H1 (cell line): ENCODE measurements around the gene PRKAB1. TPM values are rescaled to one million over a fixed set of nuclear protein-coding genes. Genes with fewer than 3 reads are reported as not detected.

Experiments
- CTCF ChIA-PET: fragments of 300-600 bp; sonication (Branson Sonifier 250); formaldehyde crosslinking; loops from one replicate; lab custom pipeline; 2021; ENCODE audit not compliant: partially characterized antibody; lab: Charles Lee
- POLR2A ChIA-PET: fragments of 300-600 bp; sonication (Branson Sonifier 250); formaldehyde crosslinking; loops from one replicate; lab custom pipeline; 2021; ENCODE audit warnings: inconsistent platforms; ENCODE audit not compliant: partially characterized antibody; lab: Charles Lee
- DNase-seq, 2 experiments: peaks; one replicate each; pipeline versions ENCODE4 v3.0.0 to v3.0.0-alpha.2; 2010 to 2022; ENCODE audit warnings: low spot score in 2 of 2, low read depth in 1 of 2, mixed read lengths in 1 of 2
- FAIRE-seq: peaks from 2 replicates; lab custom pipeline; 2011; peaks lifted over from hg19 to GRCh38; lab: Jason Lieb, UNC
- H2AFZ ChIP-seq: 2 replicates; pipeline ENCODE4 v1.8.1; 2012; ENCODE audit warnings: low read length, inconsistent platforms
- H2AK5ac ChIP-seq: 2 replicates; pipeline ENCODE4 v1.6.1; 2013; ENCODE audit warnings: low read depth, low read length
- H2BK120ac ChIP-seq: replicated peaks from 2 replicates; pipeline ENCODE3; 2013; ENCODE audit warnings: low read depth, low read length, inconsistent platforms
- H2BK12ac ChIP-seq: 2 replicates; pipeline ENCODE4 v1.6.1; 2013; ENCODE audit warnings: low read depth, low read length
- H2BK15ac ChIP-seq: 2 replicates; pipeline ENCODE4 v1.6.1; 2013; ENCODE audit warnings: low read length
- H2BK20ac ChIP-seq: 2 replicates; pipeline ENCODE4 v1.6.1; 2013; ENCODE audit warnings: low read length
- H2BK5ac ChIP-seq: 2 replicates; pipeline ENCODE4 v1.6.1; 2013; ENCODE audit warnings: low read depth, low read length
- H3K14ac ChIP-seq: 2 replicates; pipeline ENCODE4 v1.6.1; 2013; ENCODE audit warnings: inconsistent platforms; ENCODE audit not compliant: insufficient read length
- H3K18ac ChIP-seq: 2 replicates; pipeline ENCODE4 v1.6.1; 2013; ENCODE audit warnings: low read length; ENCODE audit errors: extremely low read depth
- H3K23ac ChIP-seq: 2 replicates; pipeline ENCODE4 v1.6.1; 2013; ENCODE audit warnings: inconsistent platforms; ENCODE audit not compliant: insufficient read length
- H3K23me2 ChIP-seq: 2 replicates; pipeline ENCODE4 v1.6.1; 2013; ENCODE audit warnings: low read depth, low read length
- H3K27ac ChIP-seq: 2 replicates; pipeline ENCODE4 v1.6.1; 2011; ENCODE audit warnings: low read depth, low read length, inconsistent platforms
- H3K27me3 ChIP-seq, 4 experiments: replicated peaks in 1 of 4; 1 replicate in 1 of 4; 2 replicates in 3 of 4; pipeline versions ENCODE4 v1.6.1 to v1.8.1; 2011 to 2013; ENCODE audit warnings: low read length in 3 of 4, mild to moderate bottlenecking in 3 of 4, inconsistent platforms in 2 of 4, mixed read lengths in 2 of 4, moderate library complexity in 1 of 4; ENCODE audit not compliant: control insufficient read depth in 3 of 4, insufficient read depth in 3 of 4; ENCODE audit errors: extremely low read depth in 1 of 4
- H3K36me3 ChIP-seq, 4 experiments: 2 replicates each; pipeline versions ENCODE4 v1.6.1 to v1.8.1; 2011 to 2013; ENCODE audit warnings: mild to moderate bottlenecking in 4 of 4, low read length in 3 of 4, moderate library complexity in 2 of 4, control low read depth in 1 of 4, inconsistent platforms in 1 of 4; ENCODE audit not compliant: insufficient read depth in 4 of 4, control insufficient read depth in 2 of 4
- H3K4ac ChIP-seq: replicated peaks from 2 replicates; pipeline ENCODE3; 2013; ENCODE audit warnings: low read length, low read depth, mixed read lengths, inconsistent platforms; ENCODE audit not compliant: insufficient read length
- H3K4me1 ChIP-seq, 4 experiments: replicated peaks in 1 of 4; 1 replicate in 1 of 4; 2 replicates in 3 of 4; pipeline versions ENCODE4 v1.6.1 to v1.8.1; 2011 to 2013; ENCODE audit warnings: low read length in 3 of 4, inconsistent platforms in 2 of 4, mixed read lengths in 1 of 4; ENCODE audit not compliant: insufficient read depth in 4 of 4, control insufficient read depth in 3 of 4
- H3K4me2 ChIP-seq, 2 experiments: 2 replicates each; pipeline versions ENCODE4 v1.6.1 to v1.8.1; 2011 to 2013; ENCODE audit warnings: low read depth in 2 of 2, low read length in 2 of 2, control low read depth in 1 of 2, inconsistent platforms in 1 of 2, mild to moderate bottlenecking in 1 of 2; ENCODE audit not compliant: insufficient read depth in 1 of 2
- H3K4me3 ChIP-seq, 4 experiments: fragments of 200-600, 300-600 bp in 1 of 4; sonication (generic), shearing (Covaris generic), sonication (Bioruptor Twin) in 1 of 4; 2 replicates each; pipeline versions ENCODE4 v1.5.1 to v1.8.1; 2011 to 2016; ENCODE audit warnings: low read length in 4 of 4, low read depth in 3 of 4, control low read depth in 2 of 4, inconsistent platforms in 2 of 4, mild to moderate bottlenecking in 2 of 4, mixed read lengths in 1 of 4, moderate library complexity in 1 of 4; ENCODE audit not compliant: insufficient read depth in 2 of 4; ENCODE audit errors: extremely low read depth in 1 of 4
- H3K56ac ChIP-seq: replicated peaks from 2 replicates; pipeline ENCODE3; 2013; ENCODE audit warnings: low read depth, mild to moderate bottlenecking, mixed read lengths, low read length, inconsistent platforms; ENCODE audit not compliant: insufficient read length
- H3K79me1 ChIP-seq: 2 replicates; pipeline ENCODE4 v1.6.1; 2013; ENCODE audit warnings: low read depth, low read length, control low read depth
- H3K79me2 ChIP-seq, 2 experiments: 2 replicates each; pipeline versions ENCODE4 v1.6.1 to v1.8.1; 2012 to 2013; ENCODE audit warnings: low read length in 2 of 2, mild to moderate bottlenecking in 2 of 2, inconsistent platforms in 1 of 2; ENCODE audit not compliant: insufficient read depth in 2 of 2, control insufficient read depth in 1 of 2
- H3K9ac ChIP-seq, 4 experiments: replicated peaks in 1 of 4; 1 replicate in 1 of 4; 2 replicates in 3 of 4; pipeline versions ENCODE4 v1.6.1 to v1.8.1; 2011 to 2013; ENCODE audit warnings: low read depth in 3 of 4, low read length in 3 of 4, control low read depth in 2 of 4, mild to moderate bottlenecking in 2 of 4, moderate library complexity in 2 of 4, inconsistent platforms in 1 of 4; ENCODE audit errors: extremely low read depth in 1 of 4
- H3K9me3 ChIP-seq, 2 experiments: 2 replicates each; pipeline versions ENCODE4 v1.6.1 to v1.8.1; 2012 to 2013; ENCODE audit warnings: mild to moderate bottlenecking in 2 of 2, moderate library complexity in 2 of 2, control low read depth in 1 of 2, inconsistent platforms in 1 of 2, low read depth in 1 of 2, low read length in 1 of 2, mixed read lengths in 1 of 2; ENCODE audit not compliant: insufficient read depth in 2 of 2
- H4K20me1 ChIP-seq, 2 experiments: replicated peaks in 1 of 2; 2 replicates each; pipeline versions ENCODE3 to v1.8.1; 2011 to 2013; ENCODE audit warnings: inconsistent platforms in 2 of 2, low read length in 2 of 2, mild to moderate bottlenecking in 1 of 2; ENCODE audit not compliant: insufficient read depth in 2 of 2, control insufficient read depth in 1 of 2
- H4K5ac ChIP-seq: 2 replicates; pipeline ENCODE4 v1.6.1; 2013; ENCODE audit warnings: low read length, low read depth, mixed read lengths, inconsistent platforms; ENCODE audit not compliant: insufficient read length
- H4K8ac ChIP-seq: 2 replicates; pipeline ENCODE4 v1.8.0; 2013; ENCODE audit warnings: mild to moderate bottlenecking, moderate library complexity, low read length, inconsistent platforms; ENCODE audit not compliant: insufficient read depth; ENCODE audit errors: extremely low read depth
- H4K91ac ChIP-seq: replicated peaks from 2 replicates; pipeline ENCODE3; 2013; ENCODE audit warnings: low read length, mixed read lengths, inconsistent platforms; ENCODE audit not compliant: insufficient read length
- SUZ12 ChIP-seq: fragments of 200-600 bp; sonication (generic); IDR thresholded peaks from 2 replicates; pipeline ENCODE4 v1.6.1; 2012; ENCODE audit warnings: mild to moderate bottlenecking, inconsistent platforms, low read length, moderate library complexity, mixed read lengths
- WGBS, 2 experiments: shearing (Covaris generic) in 1 of 2; methylation state at CpG; one replicate each; pipeline versions ENCODE4 v1.1.6 to v1.1.7; 2013 to 2015; ENCODE audit warnings: low lambda C conversion rate in 2 of 2, mixed read lengths in 2 of 2, inconsistent platforms in 1 of 2, low coverage in 1 of 2, missing lambda C conversion rate in 1 of 2; ENCODE audit not compliant: insufficient replicate concordance in 2 of 2, insufficient coverage in 1 of 2, insufficient read length in 1 of 2; ENCODE audit errors: extremely low coverage in 1 of 2, missing lambda C conversion rate in 1 of 2; 5-methylcytosine and 5-hydroxymethylcytosine counted together
- polyA plus RNA-seq, 7 experiments: library from polyadenylated mRNA; depleted of rRNA in 3 of 7; stranded (reverse) in 5 of 7; unstranded in 2 of 7; fragments of >200 nt in 5 of 7; fragments of 200-250 nt in 2 of 7; gene quantifications; 1 replicate in 5 of 7; 2 replicates in 1 of 7; 4 replicates in 1 of 7; pipeline versions ENCODE4 v1.2.1 to v1.2.3, GENCODE V29; 2011 to 2013; ENCODE audit warnings: missing spikeins in 2 of 7, mixed read lengths in 2 of 7
- total RNA-seq: library from RNA; stranded (reverse); fragmentation: NEBNext Ultra II Directional; extraction: Animal tissue kit (Norgen Biotek cat#: 25700); gene quantifications from 2 replicates; pipeline ENCODE4 v1.2.1, GENCODE V29; 2021

The PRKAB1 gene
- total and polyA plus RNA-seq, 2 of the 8 experiments (the other 6 are each of a cell fraction or from before 2014, with no cell fraction given), result 24.0 to 32.1 TPM

- Histone ChIP-seq H2BK20ac (no peak overlapping the region), H3K4me2 (no peak overlapping the region), H3K9ac (no peak overlapping the region), H3K79me1 (no peaks in the 10 kb centered on the region), H2AFZ (no peak overlapping the region), H3K14ac (no peak overlapping the region), H2BK120ac (no peak overlapping the region), H3K4ac (no peak overlapping the region), H3K23ac (no peak overlapping the region), H2BK5ac (no peak overlapping the region), H3K79me2 (no peaks in the 10 kb centered on the region), H3K4me1 (peaks cover 0 to 5% (median 4%) of the 10 kb centered on the region in 4 experiments; a peak in 4 of 7 replicates), H3K9me3 (no peaks in the 10 kb centered on the region), H3K18ac (no peak overlapping the region), H2BK15ac (no peak overlapping the region), H4K91ac (no peak overlapping the region), H3K4me3 (no peak overlapping the region), H3K27me3 (no peaks in the 10 kb centered on the region), H3K27ac (no peak overlapping the region), H4K20me1 (peaks cover 0 to 2% of the 10 kb centered on the region in 2 experiments), H4K5ac (no peak overlapping the region), H3K56ac (no peak overlapping the region), H2AK5ac (no peak overlapping the region), H3K23me2 (no peaks in the 10 kb centered on the region; the same call in 1 of the 2 replicates), H3K36me3 (peaks cover 6 to 48% (median 22%) of the 10 kb centered on the region in 4 experiments), H2BK12ac (no peak overlapping the region), H4K8ac (no peak overlapping the region)
- 96% methylated on average over 16 of the region's 16 CpGs; no CpG with 5 or more reads in 1 of the 2 experiments for WGBS, 2 experiments
- FAIRE-seq, result no peak
- DNase-seq, result no peak
- ChIA-PET POLR2A (no interaction called here), CTCF (no interaction called here)
- TF ChIP-seq SUZ12, result no peak
These were observed 36.3 kb downstream of the PRKAB1 start for GRCh38 chr12:119704065-119704747.
